Vagina (tissue), 2 donors: ENCODE results near the gene TBL1XR1.
"Not testable (repeated sequence)": the region's sequence is repeated elsewhere in the genome, so short reads cannot be mapped to it uniquely, and the experiment has no call there.

Experiments
- POLR2A ChIP-seq, 2 donors: fragments of 450-650 bp; IDR thresholded peaks; one replicate each; pipeline ENCODE4 v1.6.1; 2017; ENCODE audit warnings: antibody characterized with exemption in 2 of 2, mild to moderate bottlenecking in 2 of 2, moderate library complexity in 2 of 2
- TF ChIP-seq, protein P1 (sequence below), 3 experiments: fragments of 450-650 bp in 2 of 3; fragments of 200-600 bp in 1 of 3; sonication (generic) in 1 of 3; IDR thresholded peaks; one replicate each; pipeline ENCODE4 v1.5.1; 2017 to 2019; ENCODE audit warnings: antibody characterized with exemption in 3 of 3, mild to moderate bottlenecking in 2 of 3, moderate library complexity in 2 of 3

DNA sequence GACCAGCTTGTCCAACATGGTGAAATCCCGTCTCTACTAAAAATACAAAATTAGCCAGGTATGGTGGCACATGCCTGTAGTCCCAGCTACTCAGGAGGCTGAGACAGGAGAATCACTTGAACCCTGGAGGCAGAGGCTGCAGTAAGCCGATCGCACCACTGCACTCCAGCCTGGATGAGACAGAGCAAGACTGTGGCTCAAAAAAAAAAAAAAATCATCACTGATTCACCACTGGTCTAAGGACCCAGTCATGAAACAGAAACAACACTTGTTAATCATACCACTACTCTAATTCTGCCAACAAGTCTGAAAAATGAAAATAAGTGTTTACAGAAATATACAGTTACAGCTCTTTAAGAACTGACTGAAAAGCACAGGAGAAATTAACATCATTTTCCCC is 12.7 kb downstream of the TBL1XR1 start:
- not testable (repeated sequence) for TF ChIP-seq POLR2A (IDR thresholded peaks at IDR 0.05)
- TF ChIP-seq, protein P1, sequence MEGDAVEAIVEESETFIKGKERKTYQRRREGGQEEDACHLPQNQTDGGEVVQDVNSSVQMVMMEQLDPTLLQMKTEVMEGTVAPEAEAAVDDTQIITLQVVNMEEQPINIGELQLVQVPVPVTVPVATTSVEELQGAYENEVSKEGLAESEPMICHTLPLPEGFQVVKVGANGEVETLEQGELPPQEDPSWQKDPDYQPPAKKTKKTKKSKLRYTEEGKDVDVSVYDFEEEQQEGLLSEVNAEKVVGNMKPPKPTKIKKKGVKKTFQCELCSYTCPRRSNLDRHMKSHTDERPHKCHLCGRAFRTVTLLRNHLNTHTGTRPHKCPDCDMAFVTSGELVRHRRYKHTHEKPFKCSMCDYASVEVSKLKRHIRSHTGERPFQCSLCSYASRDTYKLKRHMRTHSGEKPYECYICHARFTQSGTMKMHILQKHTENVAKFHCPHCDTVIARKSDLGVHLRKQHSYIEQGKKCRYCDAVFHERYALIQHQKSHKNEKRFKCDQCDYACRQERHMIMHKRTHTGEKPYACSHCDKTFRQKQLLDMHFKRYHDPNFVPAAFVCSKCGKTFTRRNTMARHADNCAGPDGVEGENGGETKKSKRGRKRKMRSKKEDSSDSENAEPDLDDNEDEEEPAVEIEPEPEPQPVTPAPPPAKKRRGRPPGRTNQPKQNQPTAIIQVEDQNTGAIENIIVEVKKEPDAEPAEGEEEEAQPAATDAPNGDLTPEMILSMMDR (IDR thresholded peaks at IDR 0.05), result not testable (repeated sequence)
